HepG2 (cell line): ENCODE data around the gene ADGRG6. TPM values are rescaled to one million over a fixed set of nuclear protein-coding genes. Genes with fewer than 3 reads are reported as not detected.

ENCODE experiments used
- BRF2 ChIP-seq: sonication (generic); formaldehyde crosslinking; IDR thresholded peaks from 2 replicates; pipeline ENCODE4 v1.8.1; 2022; ENCODE audit warnings: mild to moderate bottlenecking, missing genetic modification reagents
- FOXA1 ChIP-seq, 2 experiments: fragments of 450-650 bp in 1 of 2; sonication (generic) in 1 of 2; formaldehyde crosslinking in 1 of 2; IDR thresholded peaks; 2 replicates each; pipeline versions ENCODE4 v1.4.0 to v1.6.1; 2016 to 2020; ENCODE audit warnings: missing genetic modification reagents in 1 of 2
- FOXA3 ChIP-seq: IDR thresholded peaks from 2 replicates; pipeline ENCODE4 v1.6.1; 2016; ENCODE audit warnings: missing genetic modification reagents, missing compliant biosample characterization
- HMGXB4 ChIP-seq, 2 experiments: sonication (generic) in 1 of 2; formaldehyde crosslinking in 1 of 2; IDR thresholded peaks; 2 replicates each; pipeline versions ENCODE4 v1.4.0 to v1.6.1; 2018 to 2020; ENCODE audit warnings: missing genetic modification reagents in 2 of 2, borderline replicate concordance in 1 of 2, low read depth in 1 of 2, mild to moderate bottlenecking in 1 of 2, missing biosample characterization in 1 of 2
- KAT8 ChIP-seq: IDR thresholded peaks from 2 replicates; pipeline ENCODE4 v1.6.1; 2016; ENCODE audit warnings: missing genetic modification reagents, missing compliant biosample characterization
- KMT2A ChIP-seq: sonication (generic); formaldehyde crosslinking; IDR thresholded peaks from 2 replicates; pipeline ENCODE4 v1.4.0; 2020; ENCODE audit warnings: missing genetic modification reagents
- MEF2D ChIP-seq: sonication (generic); formaldehyde crosslinking; IDR thresholded peaks from 2 replicates; pipeline ENCODE4 v1.5.1; 2020; ENCODE audit warnings: mild to moderate bottlenecking, missing genetic modification reagents
- MIER3 ChIP-seq: IDR thresholded peaks from 2 replicates; pipeline ENCODE4 v1.6.1; 2016; ENCODE audit warnings: missing compliant biosample characterization, borderline replicate concordance
- PATZ1 ChIP-seq: sonication (generic); formaldehyde crosslinking; IDR thresholded peaks from 2 replicates; pipeline ENCODE4 v1.4.0; 2020; ENCODE audit warnings: missing genetic modification reagents
- PBX3 ChIP-seq: sonication (generic); formaldehyde crosslinking; IDR thresholded peaks from 2 replicates; pipeline ENCODE4 v1.8.1; 2023; ENCODE audit warnings: missing genetic modification reagents, inconsistent platforms, borderline replicate concordance
- RXRA ChIP-seq: sonication (generic); formaldehyde crosslinking; IDR thresholded peaks from 2 replicates; pipeline ENCODE4 v1.5.1; 2020; ENCODE audit warnings: missing genetic modification reagents
- SNAPC4 ChIP-seq: sonication (generic); formaldehyde crosslinking; IDR thresholded peaks from 2 replicates; pipeline ENCODE4 v1.4.0; 2020; ENCODE audit warnings: mild to moderate bottlenecking, missing genetic modification reagents
- WIZ ChIP-seq: sonication (generic); formaldehyde crosslinking; IDR thresholded peaks from 2 replicates; pipeline ENCODE4 v1.5.1; 2020; ENCODE audit warnings: mild to moderate bottlenecking, missing genetic modification reagents
- ZNF614 ChIP-seq: IDR thresholded peaks from 2 replicates; pipeline ENCODE4 v1.6.1; 2018; ENCODE audit warnings: missing biosample characterization, missing genetic modification reagents, inconsistent platforms, borderline replicate concordance
- ZNF652 ChIP-seq: IDR thresholded peaks from 2 replicates; pipeline ENCODE4 v1.6.1; 2016; ENCODE audit warnings: low read depth, borderline replicate concordance
- ZNF768 ChIP-seq: sonication (generic); formaldehyde crosslinking; IDR thresholded peaks from 2 replicates; pipeline ENCODE4 v1.4.0; 2020; ENCODE audit warnings: missing genetic modification reagents
- ZNF781 ChIP-seq: sonication (generic); formaldehyde crosslinking; IDR thresholded peaks from 2 replicates; pipeline ENCODE4 v1.5.1; 2020; ENCODE audit warnings: borderline replicate concordance, mild to moderate bottlenecking, missing genetic modification reagents; ENCODE audit errors: not compliant biosample characterization
- polyA plus RNA-seq, 8 experiments: library from polyadenylated mRNA; depleted of rRNA in 3 of 8; stranded (reverse) in 7 of 8; unstranded in 1 of 8; fragments of >200 nt; fragmentation: Illumina TruSeq in 4 of 8; extraction: Trizol in 4 of 8; gene quantifications; 2 replicates each; pipeline versions ENCODE4 v1.2.1 to v1.2.3, GENCODE V29; 2011 to 2016; ENCODE audit warnings: low read depth in 4 of 8, missing spikeins in 1 of 8, mixed read lengths in 1 of 8; ENCODE audit not compliant: insufficient read depth in 1 of 8
- total RNA-seq, 5 experiments: library from RNA; depleted of rRNA; stranded (reverse); fragments of >200 nt; fragmentation: Illumina TruSeq; extraction: Trizol; gene quantifications; 2 replicates each; pipeline ENCODE4 v1.2.3, GENCODE V29; 2016; ENCODE audit warnings: low read depth in 1 of 5

The ADGRG6 gene
- total and polyA plus RNA-seq, 2 of the 13 experiments (the other 11 are each of a cell fraction or from before 2014, with no cell fraction given), result 129 to 249 TPM

GRCh38 chr6:142374965-142375733 is 73.3 kb downstream of the ADGRG6 start (continued):
- peak; percentile 78 for TF ChIP-seq KAT8 (CRISPR knock-in tag)
- peak; percentile 80; the same call in 1 of the 2 replicates for TF ChIP-seq ZNF652 (CRISPR knock-in tag)
- TF ChIP-seq ZNF781 (CRISPR knock-in tag), result no peak
- peak; percentile 90 for TF ChIP-seq MEF2D
- peak; percentile 32; the same call in 1 of the 2 replicates for TF ChIP-seq RXRA (CRISPR knock-in tag)
- no peak for TF ChIP-seq SNAPC4 (CRISPR knock-in tag)
- TF ChIP-seq FOXA1 (IDR thresholded peaks at IDR 0.05), result peak; percentile 77
- peak; percentile 95 for TF ChIP-seq FOXA1 (CRISPR knock-in tag; IDR thresholded peaks at IDR 0.05)
- TF ChIP-seq PBX3 (CRISPR knock-in tag), result no peak
- peak; percentile 62; the same call in 1 of the 2 replicates for TF ChIP-seq KMT2A (CRISPR knock-in tag)
- no peak for TF ChIP-seq ZNF768 (CRISPR knock-in tag)
- no peak for TF ChIP-seq WIZ (CRISPR knock-in tag)
- peak; percentile 41 to 70; a peak in 1 of 4 replicates for TF ChIP-seq HMGXB4 (CRISPR knock-in tag; IDR thresholded peaks at IDR 0.05; ENCODE audit: borderline replicate concordance in 1 of 2, low read depth in 1 of 2)
- peak; percentile 99 for TF ChIP-seq FOXA3 (CRISPR knock-in tag)
- TF ChIP-seq PATZ1 (CRISPR knock-in tag), result peak; percentile 37; the same call in 1 of the 2 replicates
- TF ChIP-seq BRF2 (CRISPR knock-in tag), result peak; percentile 64; the same call in 1 of the 2 replicates
- peak; percentile 95 for TF ChIP-seq MIER3
- peak; percentile 87; the same call in 1 of the 2 replicates for TF ChIP-seq ZNF614 (CRISPR knock-in tag)
